HEK293 (cell line): ENCODE results near the gene NUDT16L1.
A peak's percentile ranks its signal among the peaks of the same experiment; 100 is the strongest.

Experiments
- ATF2 ChIP-seq: fragments of 450-650 bp; formaldehyde crosslinking; IDR thresholded peaks from 2 replicates; pipeline ENCODE4 v1.5.1; 2016; ENCODE audit warnings: missing biosample characterization, missing genetic modification characterization, low read depth
- GFI1B ChIP-seq: fragments of 450-650 bp; formaldehyde crosslinking; IDR thresholded peaks from 2 replicates; pipeline ENCODE4 v1.5.1; 2016; ENCODE audit warnings: missing biosample characterization, missing genetic modification characterization
- GLI4 ChIP-seq: fragments of 450-650 bp; formaldehyde crosslinking; IDR thresholded peaks from 2 replicates; pipeline ENCODE4 v1.5.1; 2016; ENCODE audit warnings: missing biosample characterization, missing genetic modification characterization
- HOXA7 ChIP-seq: sonication (generic); formaldehyde crosslinking; IDR thresholded peaks from 2 replicates; pipeline ENCODE4 v1.8.1; 2022; ENCODE audit warnings: missing genetic modification reagents, borderline replicate concordance
- PRDM10 ChIP-seq: fragments of 450-650 bp; formaldehyde crosslinking; IDR thresholded peaks from 2 replicates; pipeline ENCODE4 v1.5.1; 2016; ENCODE audit warnings: missing biosample characterization, missing genetic modification characterization
- PRDM4 ChIP-seq: fragments of 450-650 bp; formaldehyde crosslinking; IDR thresholded peaks from 2 replicates; pipeline ENCODE4 v1.5.1; 2017; ENCODE audit warnings: missing biosample characterization, missing genetic modification characterization
- ZNF16 ChIP-seq: fragments of 450-650 bp; formaldehyde crosslinking; IDR thresholded peaks from 2 replicates; pipeline ENCODE4 v1.5.1; 2016; ENCODE audit warnings: low read depth, missing biosample characterization, missing genetic modification characterization
- ZNF292 ChIP-seq: fragments of 450-650 bp; formaldehyde crosslinking; IDR thresholded peaks from 2 replicates; pipeline ENCODE4 v1.5.1; 2016; ENCODE audit warnings: low read depth, missing biosample characterization, missing genetic modification characterization, borderline replicate concordance
- ZNF37A ChIP-seq: fragments of 450-650 bp; IDR thresholded peaks from 2 replicates; pipeline ENCODE4 v1.5.1; 2018; ENCODE audit warnings: missing biosample characterization, missing genetic modification characterization
- ZNF394 ChIP-seq: fragments of 450-650 bp; formaldehyde crosslinking; IDR thresholded peaks from 2 replicates; pipeline ENCODE4 v1.5.1; 2016; ENCODE audit warnings: missing biosample characterization, missing genetic modification characterization, mild to moderate bottlenecking, moderate library complexity, borderline replicate concordance
- ZNF426 ChIP-seq: fragments of 450-650 bp; formaldehyde crosslinking; IDR thresholded peaks from 2 replicates; pipeline ENCODE4 v1.5.1; 2017; ENCODE audit warnings: missing biosample characterization, missing genetic modification characterization, mild to moderate bottlenecking, inconsistent platforms, moderate library complexity
- ZNF433 ChIP-seq: fragments of 450-650 bp; formaldehyde crosslinking; IDR thresholded peaks from 2 replicates; pipeline ENCODE4 v1.5.1; 2016; ENCODE audit warnings: missing biosample characterization, missing genetic modification characterization, low read depth
- ZNF48 ChIP-seq: fragments of 450-650 bp; formaldehyde crosslinking; IDR thresholded peaks from 2 replicates; pipeline ENCODE4 v1.5.1; 2016; ENCODE audit warnings: missing biosample characterization, missing genetic modification characterization
- ZNF555 ChIP-seq: fragments of 450-650 bp; formaldehyde crosslinking; conservative IDR thresholded peaks from 2 replicates; pipeline ENCODE4 v1.5.1; 2017; ENCODE audit warnings: missing biosample characterization, mild to moderate bottlenecking, missing genetic modification characterization, inconsistent platforms
- ZNF560 ChIP-seq: fragments of 450-650 bp; formaldehyde crosslinking; IDR thresholded peaks from 2 replicates; pipeline ENCODE4 v1.5.1; 2017; ENCODE audit warnings: missing biosample characterization, missing genetic modification characterization, borderline replicate concordance
- ZNF623 ChIP-seq: fragments of 450-650 bp; formaldehyde crosslinking; IDR thresholded peaks from 2 replicates; pipeline ENCODE4 v1.5.1; 2016; ENCODE audit warnings: missing biosample characterization, missing genetic modification characterization
- ZNF658 ChIP-seq: fragments of 450-650 bp; formaldehyde crosslinking; IDR thresholded peaks from 2 replicates; pipeline ENCODE4; 2016; ENCODE audit warnings: missing biosample characterization, missing genetic modification characterization
- ZNF701 ChIP-seq: fragments of 450-650 bp; formaldehyde crosslinking; IDR thresholded peaks from 2 replicates; pipeline ENCODE4 v1.5.1; 2016; ENCODE audit warnings: missing biosample characterization, missing genetic modification characterization
- TF ChIP-seq, protein P1 (sequence below): fragments of 450-650 bp; formaldehyde crosslinking; conservative IDR thresholded peaks from 2 replicates; pipeline ENCODE4 v1.5.1; 2016; ENCODE audit warnings: low read depth, missing biosample characterization, missing genetic modification characterization
- TF ChIP-seq, protein P2 (sequence below): fragments of 450-650 bp; formaldehyde crosslinking; IDR thresholded peaks from 2 replicates; pipeline ENCODE4 v1.5.1; 2016; ENCODE audit warnings: missing biosample characterization, missing genetic modification characterization
- TF ChIP-seq, protein P3 (sequence below): fragments of 450-650 bp; formaldehyde crosslinking; IDR thresholded peaks from 2 replicates; pipeline ENCODE4 v1.5.0; 2017; ENCODE audit warnings: missing biosample characterization, missing genetic modification characterization, borderline replicate concordance

NUDT16L1 gene

GRCh38 chr16:4656695-4657686, 36.4 kb upstream of the NUDT16L1 start (continued):
- no peak for TF ChIP-seq PRDM10 (tag by site-specific recombination)
- peak; percentile 28 for TF ChIP-seq ZNF555 (tag by site-specific recombination)
- 0 out of 2 replicates have a peak, but pooled peaks have one; percentile 55 for TF ChIP-seq ZNF560
- peak; percentile 72; the same call in 1 of the 2 replicates for TF ChIP-seq ZNF394
- TF ChIP-seq GLI4 (tag by site-specific recombination), result no peak
- no peak for TF ChIP-seq ZNF48
- no peak for TF ChIP-seq ZNF16 (tag by site-specific recombination)
- no peak for TF ChIP-seq ZNF37A (tag by site-specific recombination)
- 0 out of 2 replicates have a peak, but pooled peaks have one; percentile 38 for TF ChIP-seq ZNF433 (tag by site-specific recombination)
- no peak for TF ChIP-seq ATF2 (tag by site-specific recombination)
- TF ChIP-seq ZNF623 (tag by site-specific recombination), result peak; percentile 59
- no peak for TF ChIP-seq HOXA7 (CRISPR knock-in tag)
- TF ChIP-seq, protein P1, sequence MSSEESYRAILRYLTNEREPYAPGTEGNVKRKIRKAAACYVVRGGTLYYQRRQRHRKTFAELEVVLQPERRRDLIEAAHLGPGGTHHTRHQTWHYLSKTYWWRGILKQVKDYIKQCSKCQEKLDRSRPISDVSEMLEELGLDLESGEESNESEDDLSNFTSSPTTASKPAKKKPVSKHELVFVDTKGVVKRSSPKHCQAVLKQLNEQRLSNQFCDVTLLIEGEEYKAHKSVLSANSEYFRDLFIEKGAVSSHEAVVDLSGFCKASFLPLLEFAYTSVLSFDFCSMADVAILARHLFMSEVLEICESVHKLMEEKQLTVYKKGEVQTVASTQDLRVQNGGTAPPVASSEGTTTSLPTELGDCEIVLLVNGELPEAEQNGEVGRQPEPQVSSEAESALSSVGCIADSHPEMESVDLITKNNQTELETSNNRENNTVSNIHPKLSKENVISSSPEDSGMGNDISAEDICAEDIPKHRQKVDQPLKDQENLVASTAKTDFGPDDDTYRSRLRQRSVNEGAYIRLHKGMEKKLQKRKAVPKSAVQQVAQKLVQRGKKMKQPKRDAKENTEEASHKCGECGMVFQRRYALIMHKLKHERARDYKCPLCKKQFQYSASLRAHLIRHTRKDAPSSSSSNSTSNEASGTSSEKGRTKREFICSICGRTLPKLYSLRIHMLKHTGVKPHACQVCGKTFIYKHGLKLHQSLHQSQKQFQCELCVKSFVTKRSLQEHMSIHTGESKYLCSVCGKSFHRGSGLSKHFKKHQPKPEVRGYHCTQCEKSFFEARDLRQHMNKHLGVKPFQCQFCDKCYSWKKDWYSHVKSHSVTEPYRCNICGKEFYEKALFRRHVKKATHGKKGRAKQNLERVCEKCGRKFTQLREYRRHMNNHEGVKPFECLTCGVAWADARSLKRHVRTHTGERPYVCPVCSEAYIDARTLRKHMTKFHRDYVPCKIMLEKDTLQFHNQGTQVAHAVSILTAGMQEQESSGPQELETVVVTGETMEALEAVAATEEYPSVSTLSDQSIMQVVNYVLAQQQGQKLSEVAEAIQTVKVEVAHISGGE (tag by site-specific recombination), result peak; percentile 52; the same call in 1 of the 2 replicates
- TF ChIP-seq ZNF701 (tag by site-specific recombination), result no peak
- TF ChIP-seq, protein P2, sequence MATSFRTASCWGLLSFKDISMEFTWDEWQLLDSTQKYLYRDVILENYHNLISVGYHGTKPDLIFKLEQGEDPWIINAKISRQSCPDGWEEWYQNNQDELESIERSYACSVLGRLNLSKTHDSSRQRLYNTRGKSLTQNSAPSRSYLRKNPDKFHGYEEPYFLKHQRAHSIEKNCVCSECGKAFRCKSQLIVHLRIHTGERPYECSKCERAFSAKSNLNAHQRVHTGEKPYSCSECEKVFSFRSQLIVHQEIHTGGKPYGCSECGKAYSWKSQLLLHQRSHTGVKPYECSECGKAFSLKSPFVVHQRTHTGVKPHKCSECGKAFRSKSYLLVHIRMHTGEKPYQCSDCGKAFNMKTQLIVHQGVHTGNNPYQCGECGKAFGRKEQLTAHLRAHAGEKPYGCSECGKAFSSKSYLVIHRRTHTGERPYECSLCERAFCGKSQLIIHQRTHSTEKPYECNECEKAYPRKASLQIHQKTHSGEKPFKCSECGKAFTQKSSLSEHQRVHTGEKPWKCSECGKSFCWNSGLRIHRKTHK (tag by site-specific recombination), result no peak
- no peak for TF ChIP-seq GFI1B
- TF ChIP-seq ZNF292 (tag by site-specific recombination), result 0 out of 2 replicates have a peak, but pooled peaks have one; percentile 36
- TF ChIP-seq ZNF426 (tag by site-specific recombination), result peak; percentile 52
- TF ChIP-seq PRDM4 (tag by site-specific recombination), result no peak
- TF ChIP-seq ZNF658 (tag by site-specific recombination), result no peak
- TF ChIP-seq, protein P3, sequence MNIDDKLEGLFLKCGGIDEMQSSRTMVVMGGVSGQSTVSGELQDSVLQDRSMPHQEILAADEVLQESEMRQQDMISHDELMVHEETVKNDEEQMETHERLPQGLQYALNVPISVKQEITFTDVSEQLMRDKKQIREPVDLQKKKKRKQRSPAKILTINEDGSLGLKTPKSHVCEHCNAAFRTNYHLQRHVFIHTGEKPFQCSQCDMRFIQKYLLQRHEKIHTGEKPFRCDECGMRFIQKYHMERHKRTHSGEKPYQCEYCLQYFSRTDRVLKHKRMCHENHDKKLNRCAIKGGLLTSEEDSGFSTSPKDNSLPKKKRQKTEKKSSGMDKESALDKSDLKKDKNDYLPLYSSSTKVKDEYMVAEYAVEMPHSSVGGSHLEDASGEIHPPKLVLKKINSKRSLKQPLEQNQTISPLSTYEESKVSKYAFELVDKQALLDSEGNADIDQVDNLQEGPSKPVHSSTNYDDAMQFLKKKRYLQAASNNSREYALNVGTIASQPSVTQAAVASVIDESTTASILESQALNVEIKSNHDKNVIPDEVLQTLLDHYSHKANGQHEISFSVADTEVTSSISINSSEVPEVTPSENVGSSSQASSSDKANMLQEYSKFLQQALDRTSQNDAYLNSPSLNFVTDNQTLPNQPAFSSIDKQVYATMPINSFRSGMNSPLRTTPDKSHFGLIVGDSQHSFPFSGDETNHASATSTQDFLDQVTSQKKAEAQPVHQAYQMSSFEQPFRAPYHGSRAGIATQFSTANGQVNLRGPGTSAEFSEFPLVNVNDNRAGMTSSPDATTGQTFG, result no peak
